Hippocampal formation (tissue), 2 donors: ENCODE data around the gene NLGN4Y.
"Not testable (repeated sequence)": the region's sequence is repeated elsewhere in the genome, so short reads cannot be mapped to it uniquely, and the experiment has no call there.

ENCODE experiments used
- DNase-seq, 2 donors: peaks; one replicate each; lab custom pipeline; 2025; lab: John Stamatoyannopoulos, UW

The NLGN4Y gene

DNA sequence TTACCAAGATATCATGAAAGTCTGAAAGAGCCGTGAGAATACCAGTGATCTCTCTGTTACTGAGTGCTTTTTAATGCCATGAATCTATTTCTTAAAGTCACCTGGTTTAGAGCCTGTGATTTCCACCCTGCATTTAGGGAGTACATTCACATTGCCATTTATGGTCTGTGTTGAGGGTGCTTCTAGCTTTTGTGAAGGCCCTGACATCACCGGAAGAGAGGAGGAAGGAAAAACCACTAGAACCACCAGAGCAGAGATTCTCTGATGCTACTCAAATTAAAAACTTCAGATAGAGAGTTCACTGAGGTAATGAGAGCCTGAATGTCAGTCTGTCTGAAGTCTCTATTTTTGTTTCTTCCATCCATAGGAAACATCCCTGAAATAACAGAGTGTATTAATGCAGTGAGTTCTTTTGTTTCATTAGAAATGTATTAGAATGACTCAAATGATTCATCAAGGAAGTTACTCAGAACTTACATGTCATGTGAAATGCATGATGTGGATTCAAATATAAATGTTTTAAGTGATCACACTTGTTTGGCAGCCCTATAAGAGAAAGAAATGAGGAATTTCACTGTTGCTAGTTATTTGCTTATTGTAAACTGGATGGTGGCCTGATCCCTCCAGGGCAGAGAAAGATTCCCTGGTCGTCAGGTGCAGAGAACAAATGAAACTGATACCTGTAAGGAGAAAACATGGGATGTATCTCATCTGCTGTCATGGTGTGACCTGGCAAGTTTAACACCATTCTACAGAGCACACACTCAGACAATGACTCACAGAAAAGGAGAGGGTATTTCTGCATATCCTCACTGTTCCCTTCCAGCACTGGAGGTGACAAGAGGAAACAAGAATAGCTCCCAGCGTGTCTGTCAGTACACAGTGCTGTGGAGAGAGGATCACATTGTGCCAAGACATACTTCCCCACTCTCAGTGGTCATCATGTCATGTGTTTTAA is 310.1 kb downstream of the NLGN4Y start:
- no peak for DNase-seq

DNA sequence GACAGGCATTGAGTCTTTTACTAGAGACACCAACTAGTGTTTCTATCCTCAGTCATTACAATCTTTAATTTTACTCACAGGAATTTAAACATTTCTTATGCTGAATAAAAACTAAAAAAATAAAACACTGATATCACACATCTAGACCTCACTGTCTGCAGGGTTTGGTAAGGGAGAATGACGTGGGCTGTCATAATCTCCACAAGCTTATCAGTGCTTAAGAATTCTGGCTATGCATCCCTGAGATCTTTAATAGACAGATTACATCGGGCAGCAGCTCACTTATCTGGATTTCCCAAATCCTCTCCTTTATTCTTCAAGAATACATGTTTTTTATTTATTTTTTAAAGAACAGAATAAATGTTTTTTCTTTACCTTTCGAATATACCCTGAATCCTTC is 313.1 kb downstream of the NLGN4Y start:
- no peak for DNase-seq

DNA sequence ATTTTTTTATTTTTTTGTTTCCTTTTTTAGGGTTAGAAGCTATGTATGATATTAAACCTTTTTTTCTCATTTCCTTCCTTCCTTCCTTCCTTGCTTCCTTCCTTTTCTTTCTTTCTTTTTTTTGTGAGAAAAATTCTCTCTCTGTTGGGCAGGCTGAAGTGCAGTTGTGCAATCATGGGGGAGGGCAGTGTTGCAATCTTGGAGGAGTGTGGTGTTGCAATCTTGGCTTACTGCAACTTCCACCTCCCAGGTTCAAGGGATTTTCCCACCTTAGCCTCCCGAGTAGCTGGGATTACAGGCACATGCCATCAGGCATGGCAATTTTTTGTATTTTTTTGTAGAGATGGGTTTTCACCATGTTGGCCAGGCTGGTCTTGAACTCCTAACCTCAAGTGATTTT is 326.4 kb downstream of the NLGN4Y start:
- no peak for DNase-seq

GRCh38 chrY:14860448-14860847 is 336.1 kb downstream of the NLGN4Y start:
- no peak for DNase-seq

- DNase-seq: not testable (repeated sequence)
Measured at GRCh38 chrY:14861033-14861432, 336.7 kb downstream of the NLGN4Y start.

GRCh38 chrY:14871971-14872370 is 347.6 kb downstream of the NLGN4Y start:
- DNase-seq: no peak
